PC-9 (cell line): Measurements from ENCODE around the gene RPTOR. TPM values are rescaled to one million over a fixed set of nuclear protein-coding genes. Genes with fewer than 3 reads are reported as not detected.

Source experiments
- BruUV-seq: library from RNA; stranded (reverse); fragments of 400-500 nt; replicated peaks from 2 replicates; lab custom pipeline; 2021; lab: Mats Ljungman, UMichigan
- CTCF ChIA-PET: fragments of 300-600 bp; sonication (Branson Sonifier 250); formaldehyde crosslinking; loops from one replicate; lab custom pipeline; 2022; ENCODE audit warnings: antibody characterized with exemption; lab: Charles Lee
- POLR2A ChIA-PET: fragments of 300-600 bp; sonication (Branson Sonifier 250); formaldehyde crosslinking; loops from one replicate; lab custom pipeline; 2022; ENCODE audit warnings: antibody characterized with exemption; ENCODE audit not compliant: unreplicated experiment; lab: Charles Lee
- DNase-seq, 2 experiments: peaks; one replicate each; pipeline versions ENCODE4 v3.0.0 to v3.0.0-alpha.2; 2015 to 2022; ENCODE audit warnings: mixed read lengths in 1 of 2
- H2AFZ ChIP-seq: fragments of 200-600 bp; sonication (generic); 2 replicates; pipeline ENCODE4 v1.8.1; 2017; ENCODE audit warnings: antibody characterized with exemption
- H3F3A ChIP-seq: fragments of 200-600 bp; sonication (generic); 2 replicates; pipeline ENCODE4 v1.8.1; 2017; ENCODE audit warnings: antibody characterized with exemption, mild to moderate bottlenecking, low read depth; ENCODE audit not compliant: insufficient read depth
- H3K27ac ChIP-seq: fragments of 200-600 bp; sonication (generic); 2 replicates; pipeline ENCODE4 v1.6.1; 2016; ENCODE audit warnings: mixed run types
- H3K27me3 ChIP-seq: fragments of 200-600 bp; sonication (generic); 2 replicates; pipeline ENCODE4 v1.6.1; 2016; ENCODE audit warnings: low read depth, mixed run types; ENCODE audit not compliant: insufficient read depth
- H3K36me3 ChIP-seq: fragments of 200-600 bp; sonication (generic); 2 replicates; pipeline ENCODE4 v1.6.1; 2016; ENCODE audit warnings: low read depth, mixed run types
- H3K4me1 ChIP-seq: fragments of 200-600 bp; sonication (generic); replicated peaks from 2 replicates; pipeline ENCODE4 v1.6.1; 2016; ENCODE audit warnings: mixed run types; ENCODE audit not compliant: insufficient read depth
- H3K4me2 ChIP-seq: fragments of 200-600 bp; sonication (generic); 2 replicates; pipeline ENCODE4 v1.6.1; 2017; ENCODE audit warnings: mixed run types
- H3K4me3 ChIP-seq: fragments of 200-600 bp; sonication (generic); 2 replicates; pipeline ENCODE4 v1.6.1; 2016; ENCODE audit warnings: mixed run types
- H3K79me2 ChIP-seq: fragments of 200-600 bp; sonication (generic); 2 replicates; pipeline ENCODE4 v1.6.1; 2017; ENCODE audit warnings: low read depth, mixed run types
- H3K9me2 ChIP-seq: fragments of 200-600 bp; sonication (generic); 2 replicates; pipeline ENCODE4 v1.8.1; 2017; ENCODE audit warnings: mild to moderate bottlenecking; ENCODE audit not compliant: insufficient read depth
- H3K9me3 ChIP-seq: fragments of 200-600 bp; sonication (generic); 2 replicates; pipeline ENCODE4 v1.8.1; 2016; ENCODE audit warnings: low read depth; ENCODE audit not compliant: insufficient read depth
- H4K20me1 ChIP-seq: fragments of 200-600 bp; sonication (generic); 2 replicates; pipeline ENCODE4 v1.8.1; 2017; ENCODE audit not compliant: insufficient read depth
- EZH2 ChIP-seq: fragments of 200-600 bp; sonication (generic); IDR thresholded peaks from 2 replicates; pipeline ENCODE4 v1.8.0; 2017; ENCODE audit warnings: antibody characterized with exemption, low read depth
- intact Hi-C: fragments of 100-400 bp; cut with micrococcal nuclease; formaldehyde crosslinking; loops from one replicate; pipeline ENCODE4 v1.10.0; 2022; ENCODE audit not compliant: unreplicated experiment
- total RNA-seq: library from RNA; stranded (reverse); gene quantifications from 2 replicates; pipeline ENCODE4 v1.2.3, GENCODE V29; 2021
- TF ChIP-seq, protein P1 (sequence below): fragments of 200-600 bp; sonication (generic); conservative IDR thresholded peaks from 2 replicates; pipeline ENCODE4 v1.6.1; 2017; ENCODE audit warnings: mixed run types, antibody characterized with exemption, mild to moderate bottlenecking, moderate library complexity

RPTOR gene
- total RNA-seq, 1 experiment from 2014 or later, result 50.8 TPM

DNA sequence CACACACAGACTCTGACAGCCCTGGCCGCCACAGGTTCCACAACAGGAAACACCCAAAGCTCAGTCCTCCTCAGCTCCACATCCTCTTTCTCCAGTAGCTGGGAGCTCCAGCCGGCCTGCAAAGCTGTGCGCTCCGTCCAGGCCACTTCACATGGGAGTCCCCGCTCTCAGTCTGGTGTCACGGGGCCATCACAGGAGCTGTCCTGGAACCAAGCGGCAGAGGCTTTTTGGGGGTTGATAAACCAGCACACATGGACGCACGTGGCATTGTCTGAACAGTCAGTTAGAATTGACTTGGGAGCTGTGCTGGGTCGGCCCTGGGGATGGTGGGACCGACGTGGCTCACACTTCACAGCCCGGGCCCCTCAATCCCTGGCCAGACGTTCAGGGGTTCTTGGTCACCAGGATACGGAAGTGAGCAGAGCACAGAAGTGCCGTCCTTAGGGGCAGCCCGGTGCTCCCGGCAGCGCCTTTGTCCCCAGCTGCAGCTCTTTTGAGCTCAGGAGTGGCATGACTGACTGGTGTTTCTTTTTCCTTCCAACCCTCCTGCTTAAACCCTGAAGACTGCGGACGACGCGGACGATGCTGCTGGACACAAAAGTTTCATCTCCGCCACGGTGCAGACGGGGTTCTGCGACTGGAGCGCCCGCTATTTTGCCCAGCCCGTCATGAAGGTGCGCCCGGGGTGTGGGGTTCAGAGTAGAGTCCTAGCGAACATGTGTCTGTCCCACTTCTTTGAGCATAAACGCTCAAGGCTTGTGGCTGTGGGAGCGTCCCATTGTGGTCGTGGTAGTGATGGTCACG lies 380.4 kb downstream of the RPTOR start:
- ChIA-PET CTCF (no interaction called here), POLR2A (no interaction called here)
- TF ChIP-seq, protein P1, sequence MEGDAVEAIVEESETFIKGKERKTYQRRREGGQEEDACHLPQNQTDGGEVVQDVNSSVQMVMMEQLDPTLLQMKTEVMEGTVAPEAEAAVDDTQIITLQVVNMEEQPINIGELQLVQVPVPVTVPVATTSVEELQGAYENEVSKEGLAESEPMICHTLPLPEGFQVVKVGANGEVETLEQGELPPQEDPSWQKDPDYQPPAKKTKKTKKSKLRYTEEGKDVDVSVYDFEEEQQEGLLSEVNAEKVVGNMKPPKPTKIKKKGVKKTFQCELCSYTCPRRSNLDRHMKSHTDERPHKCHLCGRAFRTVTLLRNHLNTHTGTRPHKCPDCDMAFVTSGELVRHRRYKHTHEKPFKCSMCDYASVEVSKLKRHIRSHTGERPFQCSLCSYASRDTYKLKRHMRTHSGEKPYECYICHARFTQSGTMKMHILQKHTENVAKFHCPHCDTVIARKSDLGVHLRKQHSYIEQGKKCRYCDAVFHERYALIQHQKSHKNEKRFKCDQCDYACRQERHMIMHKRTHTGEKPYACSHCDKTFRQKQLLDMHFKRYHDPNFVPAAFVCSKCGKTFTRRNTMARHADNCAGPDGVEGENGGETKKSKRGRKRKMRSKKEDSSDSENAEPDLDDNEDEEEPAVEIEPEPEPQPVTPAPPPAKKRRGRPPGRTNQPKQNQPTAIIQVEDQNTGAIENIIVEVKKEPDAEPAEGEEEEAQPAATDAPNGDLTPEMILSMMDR, result no peak
- no peak for TF ChIP-seq EZH2
- H3K4me1 ChIP-seq, result no peaks in the 10 kb centered on the region
- no peaks in the 10 kb centered on the region for H3K27me3 ChIP-seq
- no TSS peak for BruUV-seq
- H3K36me3 ChIP-seq, result no peaks in the 10 kb centered on the region
- H3K79me2 ChIP-seq, result no peaks in the 10 kb centered on the region
- intact Hi-C loops, result loop anchor here (5.0 kb wide), 1 partner anchor 317 kb away; no protein-coding TSS in a partner anchor
- no peak overlapping the region for H3K27ac ChIP-seq
- H3K4me3 ChIP-seq, result no peak overlapping the region
- no peak overlapping the region for H2AFZ ChIP-seq
- H3K9me3 ChIP-seq, result no peaks in the 10 kb centered on the region
- H3K4me2 ChIP-seq, result no peak overlapping the region
- no peaks in the 10 kb centered on the region for H3K9me2 ChIP-seq
- H3F3A ChIP-seq, result no peaks in the 10 kb centered on the region
- DNase-seq, result no peak
- H4K20me1 ChIP-seq, result no peaks in the 10 kb centered on the region

DNA sequence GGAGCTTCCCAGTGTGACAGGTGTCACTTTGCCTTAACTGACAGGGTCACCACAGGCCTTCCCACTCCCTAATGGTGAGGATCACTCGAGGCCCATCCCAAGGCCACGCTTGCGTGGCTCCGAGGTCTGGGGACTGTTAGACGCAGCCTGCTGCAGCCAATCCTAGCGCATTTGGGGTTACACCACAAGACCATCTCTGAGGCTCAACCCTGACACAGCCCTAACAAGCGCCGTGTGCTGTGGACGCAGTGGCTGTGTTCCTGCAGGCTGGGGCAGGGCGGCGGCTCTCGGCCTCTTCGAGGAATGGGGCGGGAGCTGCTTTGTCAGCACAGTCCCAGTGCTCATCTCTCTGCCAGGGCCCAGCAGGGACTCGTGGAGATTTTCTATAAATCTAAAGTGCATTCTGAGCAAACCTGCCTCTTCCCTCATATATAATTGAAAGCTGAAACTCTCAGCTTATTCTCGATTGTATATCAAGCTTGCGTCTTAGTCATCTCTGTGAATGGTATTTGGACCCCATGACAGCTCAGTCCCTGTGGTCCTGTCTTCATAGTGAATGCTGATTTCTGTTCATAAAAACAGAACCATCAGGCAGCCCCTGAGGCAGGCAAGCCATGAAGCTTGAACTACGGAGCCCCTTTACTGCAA lies 381.2 kb downstream of the RPTOR start:
- Histone ChIP-seq H3K27ac (no peak overlapping the region), H3K4me3 (no peak overlapping the region), H3K4me1 (no peaks in the 10 kb centered on the region), H3K27me3 (no peaks in the 10 kb centered on the region), H3K4me2 (no peak overlapping the region), H4K20me1 (no peaks in the 10 kb centered on the region), H3K9me3 (no peaks in the 10 kb centered on the region), H3K9me2 (no peaks in the 10 kb centered on the region), H3K79me2 (no peaks in the 10 kb centered on the region), H3K36me3 (no peaks in the 10 kb centered on the region), H2AFZ (no peak overlapping the region), H3F3A (no peaks in the 10 kb centered on the region)
- POLR2A ChIA-PET, result no interaction called here
- CTCF ChIA-PET, result no interaction called here
- TF ChIP-seq EZH2, result no peak
- TF ChIP-seq, protein P1, result no peak
- no peak for DNase-seq
- intact Hi-C loops, result no loop called here
- no TSS peak for BruUV-seq

DNA sequence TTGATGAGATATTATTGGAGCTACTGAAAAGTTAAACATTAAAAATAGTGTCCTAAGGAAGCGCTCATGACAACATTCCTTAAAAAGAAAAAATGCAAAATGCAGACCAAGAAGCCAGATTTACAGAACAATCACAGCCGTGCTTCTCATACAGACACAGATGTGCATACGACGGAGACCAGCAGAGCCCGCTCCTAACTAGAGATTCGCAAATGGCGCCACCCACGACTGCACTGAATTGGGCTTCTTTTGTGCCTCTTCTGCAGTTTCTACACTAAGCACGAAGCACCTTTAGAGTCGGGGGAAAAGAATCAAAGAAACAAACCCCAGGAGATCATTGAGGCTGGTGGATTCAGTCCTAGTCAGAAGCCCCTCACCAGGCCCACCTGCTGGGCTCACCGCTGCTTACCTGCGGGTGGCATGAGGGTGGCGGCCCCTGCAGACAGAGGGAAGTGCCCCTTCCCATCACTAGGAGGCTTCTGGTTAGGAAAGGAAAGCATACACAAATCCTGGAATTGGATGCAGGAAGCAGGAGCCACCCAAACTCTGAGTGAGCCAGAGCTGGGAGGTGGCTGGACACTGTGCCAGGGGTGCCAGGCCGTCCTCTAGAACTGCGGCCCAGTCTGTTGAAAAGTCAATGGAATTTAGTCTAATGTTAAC lies 382.1 kb downstream of the RPTOR start:
- no peak overlapping the region for H3K4me3 ChIP-seq
- no peaks in the 10 kb centered on the region for H3K4me1 ChIP-seq
- H3K36me3 ChIP-seq, result no peaks in the 10 kb centered on the region
- H2AFZ ChIP-seq, result no peak overlapping the region
- H3K27me3 ChIP-seq, result no peaks in the 10 kb centered on the region
- H3F3A ChIP-seq, result no peaks in the 10 kb centered on the region
- no peaks in the 10 kb centered on the region for H3K9me2 ChIP-seq
- TF ChIP-seq, protein P1, result no peak
- TF ChIP-seq EZH2, result no peak
- no peak for DNase-seq
- H3K9me3 ChIP-seq, result no peaks in the 10 kb centered on the region
- BruUV-seq, result no TSS peak
- CTCF ChIA-PET, result no interaction called here
- no peaks in the 10 kb centered on the region for H4K20me1 ChIP-seq
- POLR2A ChIA-PET, result no interaction called here
- intact Hi-C loops, result no loop called here
- no peaks in the 10 kb centered on the region for H3K79me2 ChIP-seq
- no peak overlapping the region for H3K27ac ChIP-seq
- H3K4me2 ChIP-seq, result no peak overlapping the region
